Measurements from ENCODE around the gene PIP5KL1.

The PIP5KL1 gene

DNA sequence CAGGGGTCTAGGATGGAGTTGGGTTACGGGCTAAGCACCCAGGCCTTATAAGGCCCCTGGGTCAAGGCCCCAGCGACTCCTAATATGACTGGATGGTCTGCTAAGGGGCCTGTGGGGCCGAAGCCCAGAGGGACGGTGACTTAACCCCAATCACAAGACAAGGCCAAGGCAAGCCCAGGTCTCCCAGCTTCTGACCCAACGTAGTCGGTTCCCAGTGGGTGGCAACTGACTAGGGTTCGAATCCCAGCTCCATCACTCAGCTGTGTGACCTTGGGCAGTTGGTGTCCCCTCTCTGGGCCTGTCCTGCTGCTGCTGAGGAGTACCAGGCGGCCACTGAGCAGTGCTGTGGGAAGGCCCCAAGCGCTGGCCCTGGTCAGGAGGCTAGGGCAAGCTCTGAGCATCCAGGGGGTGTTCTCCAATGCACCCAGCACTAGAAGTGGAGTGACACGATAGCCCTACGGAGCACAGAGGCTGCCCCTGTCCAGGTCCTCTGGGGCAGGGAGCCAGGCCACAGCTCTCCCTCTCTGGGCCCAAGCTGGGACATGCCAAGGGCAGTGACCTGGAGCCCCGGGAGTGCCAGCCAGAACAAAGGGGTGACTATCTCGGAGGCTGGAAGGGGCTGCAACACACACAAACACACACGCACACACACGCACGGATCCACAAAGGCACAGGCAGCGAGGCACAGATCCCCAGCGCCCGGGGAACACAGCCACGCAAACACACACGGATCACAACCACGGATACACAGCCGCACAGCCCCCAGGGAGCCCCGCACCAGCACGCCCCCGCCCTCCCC is 53.6 kb downstream of the PIP5KL1 start:
- TF ChIP-seq ZFP30 (CRISPR knock-in tag; IDR thresholded peaks at IDR 0.05) = no peak
- TF ChIP-seq ISL1 (CRISPR knock-in tag; IDR thresholded peaks at IDR 0.05) = no peak
- TF ChIP-seq, protein P1, sequence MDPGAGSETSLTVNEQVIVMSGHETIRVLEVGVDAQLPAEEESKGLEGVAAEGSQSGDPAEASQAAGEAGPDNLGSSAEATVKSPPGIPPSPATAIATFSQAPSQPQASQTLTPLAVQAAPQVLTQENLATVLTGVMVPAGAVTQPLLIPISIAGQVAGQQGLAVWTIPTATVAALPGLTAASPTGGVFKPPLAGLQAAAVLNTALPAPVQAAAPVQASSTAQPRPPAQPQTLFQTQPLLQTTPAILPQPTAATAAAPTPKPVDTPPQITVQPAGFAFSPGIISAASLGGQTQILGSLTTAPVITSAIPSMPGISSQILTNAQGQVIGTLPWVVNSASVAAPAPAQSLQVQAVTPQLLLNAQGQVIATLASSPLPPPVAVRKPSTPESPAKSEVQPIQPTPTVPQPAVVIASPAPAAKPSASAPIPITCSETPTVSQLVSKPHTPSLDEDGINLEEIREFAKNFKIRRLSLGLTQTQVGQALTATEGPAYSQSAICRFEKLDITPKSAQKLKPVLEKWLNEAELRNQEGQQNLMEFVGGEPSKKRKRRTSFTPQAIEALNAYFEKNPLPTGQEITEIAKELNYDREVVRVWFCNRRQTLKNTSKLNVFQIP (CRISPR knock-in tag; IDR thresholded peaks at IDR 0.05; ENCODE audit: borderline replicate concordance, low read depth) = no peak
- no peak for TF ChIP-seq ZNF565 (CRISPR knock-in tag; conservative IDR thresholded peaks at IDR 0.05; ENCODE audit: low read depth)
- TF ChIP-seq ZNF70 (CRISPR knock-in tag; IDR thresholded peaks at IDR 0.05) = no peak
- TF ChIP-seq, protein P2, sequence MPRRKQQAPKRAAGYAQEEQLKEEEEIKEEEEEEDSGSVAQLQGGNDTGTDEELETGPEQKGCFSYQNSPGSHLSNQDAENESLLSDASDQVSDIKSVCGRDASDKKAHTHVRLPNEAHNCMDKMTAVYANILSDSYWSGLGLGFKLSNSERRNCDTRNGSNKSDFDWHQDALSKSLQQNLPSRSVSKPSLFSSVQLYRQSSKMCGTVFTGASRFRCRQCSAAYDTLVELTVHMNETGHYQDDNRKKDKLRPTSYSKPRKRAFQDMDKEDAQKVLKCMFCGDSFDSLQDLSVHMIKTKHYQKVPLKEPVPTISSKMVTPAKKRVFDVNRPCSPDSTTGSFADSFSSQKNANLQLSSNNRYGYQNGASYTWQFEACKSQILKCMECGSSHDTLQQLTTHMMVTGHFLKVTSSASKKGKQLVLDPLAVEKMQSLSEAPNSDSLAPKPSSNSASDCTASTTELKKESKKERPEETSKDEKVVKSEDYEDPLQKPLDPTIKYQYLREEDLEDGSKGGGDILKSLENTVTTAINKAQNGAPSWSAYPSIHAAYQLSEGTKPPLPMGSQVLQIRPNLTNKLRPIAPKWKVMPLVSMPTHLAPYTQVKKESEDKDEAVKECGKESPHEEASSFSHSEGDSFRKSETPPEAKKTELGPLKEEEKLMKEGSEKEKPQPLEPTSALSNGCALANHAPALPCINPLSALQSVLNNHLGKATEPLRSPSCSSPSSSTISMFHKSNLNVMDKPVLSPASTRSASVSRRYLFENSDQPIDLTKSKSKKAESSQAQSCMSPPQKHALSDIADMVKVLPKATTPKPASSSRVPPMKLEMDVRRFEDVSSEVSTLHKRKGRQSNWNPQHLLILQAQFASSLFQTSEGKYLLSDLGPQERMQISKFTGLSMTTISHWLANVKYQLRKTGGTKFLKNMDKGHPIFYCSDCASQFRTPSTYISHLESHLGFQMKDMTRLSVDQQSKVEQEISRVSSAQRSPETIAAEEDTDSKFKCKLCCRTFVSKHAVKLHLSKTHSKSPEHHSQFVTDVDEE (CRISPR knock-in tag; IDR thresholded peaks at IDR 0.05) = no peak
- peak; percentile 53 for ATAC-seq

GRCh38 chr9:127876026-127876763 is 54.4 kb downstream of the PIP5KL1 start:
- TF ChIP-seq CSDC2 (CRISPR knock-in tag; IDR thresholded peaks at IDR 0.05) (no peak), PPARA (CRISPR knock-in tag; IDR thresholded peaks at IDR 0.05; ENCODE audit: borderline replicate concordance) (no peak), ARNTL (CRISPR knock-in tag; IDR thresholded peaks at IDR 0.05; ENCODE audit: borderline replicate concordance, low read depth) (no peak), PATZ1 (CRISPR knock-in tag; IDR thresholded peaks at IDR 0.05; ENCODE audit: borderline replicate concordance) (no peak), ESRRG (CRISPR knock-in tag; IDR thresholded peaks at IDR 0.05) (no peak), OSR1 (CRISPR knock-in tag; IDR thresholded peaks at IDR 0.05) (no peak), TCF4 (CRISPR knock-in tag; IDR thresholded peaks at IDR 0.05; ENCODE audit: borderline replicate concordance) (no peak), TOX (CRISPR knock-in tag; IDR thresholded peaks at IDR 0.05; ENCODE audit: borderline replicate concordance) (no peak), ISL1 (CRISPR knock-in tag; IDR thresholded peaks at IDR 0.05) (no peak), ZC3H10 (CRISPR knock-in tag; IDR thresholded peaks at IDR 0.05) (no peak), SNAI2 (CRISPR knock-in tag; IDR thresholded peaks at IDR 0.05) (no peak), ZNF70 (CRISPR knock-in tag; IDR thresholded peaks at IDR 0.05) (no peak)
- TF ChIP-seq, protein P2 (CRISPR knock-in tag; IDR thresholded peaks at IDR 0.05) = no peak
- TF ChIP-seq, protein P1 (CRISPR knock-in tag; IDR thresholded peaks at IDR 0.05; ENCODE audit: borderline replicate concordance, low read depth) = no peak
- no peak for ATAC-seq

Measured in SK-N-SH treated with all-trans-retinoic acid at 6 μM for 48 hours (cell line).